Adrenal gland (tissue), 19 donors: Measurements from ENCODE around the gene ABCA10. TPM values are rescaled to one million over a fixed set of nuclear protein-coding genes. Genes with fewer than 3 reads are reported as not detected.
"Not testable (repeated sequence)": the region's sequence is repeated elsewhere in the genome, so short reads cannot be mapped to it uniquely, and the experiment has no call there.

Source experiments
- DNase-seq, 7 donors: peaks; one replicate each; pipeline ENCODE4 v3.0.0-alpha.2; 2019 to 2020
- H3K27ac ChIP-seq, 5 donors: fragments of 200-600 bp; sonication (generic) in 4 of 5; 1 replicate in 3 of 5; 2 replicates in 2 of 5; pipeline versions ENCODE4 v1.5.1 to v1.8.0; 2016 to 2020; ENCODE audit warnings: mild to moderate bottlenecking in 1 of 5
- H3K27me3 ChIP-seq: fragments of 200-600 bp; 2 replicates; pipeline ENCODE4 v1.8.0; 2021
- H3K36me3 ChIP-seq, 2 donors: fragments of 200-600 bp; replicated peaks in 1 of 2; 1 replicate in 1 of 2; 2 replicates in 1 of 2; pipeline versions ENCODE4 v1.5.1 to v1.8.0; 2018 to 2022
- H3K4me1 ChIP-seq, 2 donors: fragments of 200-600 bp; replicated peaks in 1 of 2; 1 replicate in 1 of 2; 2 replicates in 1 of 2; pipeline versions ENCODE4 v1.5.1 to v1.8.0; 2018 to 2021
- H3K4me3 ChIP-seq, 4 donors: fragments of 200-600 bp; sonication (generic) in 3 of 4; one replicate each; pipeline ENCODE4 v1.5.1; 2016 to 2018
- H3K9me3 ChIP-seq, 3 donors: fragments of 200-600 bp; sonication (generic) in 1 of 3; replicated peaks in 1 of 3; 1 replicate in 2 of 3; 2 replicates in 1 of 3; pipeline versions ENCODE4 v1.5.1 to v1.8.0; 2016 to 2021
- POLR2A ChIP-seq, 2 donors: fragments of 450-650 bp; IDR thresholded peaks; one replicate each; pipeline ENCODE4 v1.6.1; 2017; ENCODE audit warnings: antibody characterized with exemption in 2 of 2, mild to moderate bottlenecking in 2 of 2, moderate library complexity in 1 of 2
- WGBS, 4 donors: extraction: QIAGEN DNeasy Blood & Tissue Kit in 2 of 4; methylation state at CpG; one replicate each; pipeline versions ENCODE4 v1.1.5 to v1.1.7; 2013 to 2017; 5-methylcytosine and 5-hydroxymethylcytosine counted together
- intact Hi-C, 2 donors: fragments of 100-400 bp; cut with DNase I; formaldehyde crosslinking; loops; one replicate each; pipeline versions ENCODE4 v1.14.1 to v1.15.0; 2022 to 2023
- long read RNA-seq, 10 donors: library from polyadenylated mRNA in 3 of 10; unstranded in 2 of 10; stranded (forward) in 1 of 10; transcript quantifications; one replicate each; pipeline ENCODE4 v2.0.0 and lab custom pipeline, GENCODE V29; 2021 to 2026
- polyA plus RNA-seq, 3 donors: library from polyadenylated mRNA; stranded (reverse); fragments of 200-250 nt in 2 of 3; fragments of 350-450 nt in 1 of 3; fragmentation: Illumina TruSeq in 1 of 3; extraction: RNeasy Lipid Tissue Mini Kit (QIAGEN cat#74804) in 1 of 3; gene quantifications; one replicate each; pipeline ENCODE4 v1.2.3, GENCODE V29; 2013 to 2014
- total RNA-seq, 9 donors: library from RNA; depleted of rRNA in 4 of 9; stranded (reverse); fragments of >200 nt in 4 of 9; fragments of 120-200 nt in 1 of 9; fragmentation: NEBNext Ultra II Directional in 1 of 9; extraction: Animal tissue kit (Norgen Biotek cat#: 25700) in 1 of 9; gene quantifications; one replicate each; pipeline versions ENCODE4 v1.1.0 to v1.2.4, GENCODE V29; 2013 to 2023
- TF ChIP-seq, protein P1 (sequence below), 6 experiments: fragments of 450-650 bp in 4 of 6; fragments of 200-600 bp in 2 of 6; sonication (generic) in 1 of 6; IDR thresholded peaks; 1 replicate in 5 of 6; 2 replicates in 1 of 6; pipeline versions ENCODE4 v1.5.1 to v1.8.0; 2016 to 2021; ENCODE audit warnings: antibody characterized with exemption in 6 of 6, mild to moderate bottlenecking in 2 of 6, moderate library complexity in 1 of 6
- donor health status: healthy with polysubstance abuse.
- donor health status: Bipolar disorder and iron deficiency.
- donor health status: DM: yes; HTN: yes; CAD: no.
- donor health status: DM: no; HTN: no; CAD: no.
- donor health status: DM: no; HTN: no; CAD: no.
- donor health status: DM: yes; HTN: yes; CAD: no.

Gene ABCA10, protein sequence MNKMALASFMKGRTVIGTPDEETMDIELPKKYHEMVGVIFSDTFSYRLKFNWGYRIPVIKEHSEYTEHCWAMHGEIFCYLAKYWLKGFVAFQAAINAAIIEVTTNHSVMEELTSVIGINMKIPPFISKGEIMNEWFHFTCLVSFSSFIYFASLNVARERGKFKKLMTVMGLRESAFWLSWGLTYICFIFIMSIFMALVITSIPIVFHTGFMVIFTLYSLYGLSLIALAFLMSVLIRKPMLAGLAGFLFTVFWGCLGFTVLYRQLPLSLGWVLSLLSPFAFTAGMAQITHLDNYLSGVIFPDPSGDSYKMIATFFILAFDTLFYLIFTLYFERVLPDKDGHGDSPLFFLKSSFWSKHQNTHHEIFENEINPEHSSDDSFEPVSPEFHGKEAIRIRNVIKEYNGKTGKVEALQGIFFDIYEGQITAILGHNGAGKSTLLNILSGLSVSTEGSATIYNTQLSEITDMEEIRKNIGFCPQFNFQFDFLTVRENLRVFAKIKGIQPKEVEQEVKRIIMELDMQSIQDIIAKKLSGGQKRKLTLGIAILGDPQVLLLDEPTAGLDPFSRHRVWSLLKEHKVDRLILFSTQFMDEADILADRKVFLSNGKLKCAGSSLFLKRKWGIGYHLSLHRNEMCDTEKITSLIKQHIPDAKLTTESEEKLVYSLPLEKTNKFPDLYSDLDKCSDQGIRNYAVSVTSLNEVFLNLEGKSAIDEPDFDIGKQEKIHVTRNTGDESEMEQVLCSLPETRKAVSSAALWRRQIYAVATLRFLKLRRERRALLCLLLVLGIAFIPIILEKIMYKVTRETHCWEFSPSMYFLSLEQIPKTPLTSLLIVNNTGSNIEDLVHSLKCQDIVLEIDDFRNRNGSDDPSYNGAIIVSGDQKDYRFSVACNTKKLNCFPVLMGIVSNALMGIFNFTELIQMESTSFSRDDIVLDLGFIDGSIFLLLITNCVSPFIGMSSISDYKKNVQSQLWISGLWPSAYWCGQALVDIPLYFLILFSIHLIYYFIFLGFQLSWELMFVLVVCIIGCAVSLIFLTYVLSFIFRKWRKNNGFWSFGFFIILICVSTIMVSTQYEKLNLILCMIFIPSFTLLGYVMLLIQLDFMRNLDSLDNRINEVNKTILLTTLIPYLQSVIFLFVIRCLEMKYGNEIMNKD (N-terminal part only)
- total RNA-seq (10 to 100 TPM in 1 of 9 donors, 1 to 10 TPM in 7, under 1 TPM in 1; 0.24 to 15.1 (median 2.5) TPM), polyA plus RNA-seq (10 to 100 TPM in 2 of 3 donors, 1 to 10 TPM in 1; 2.8 to 28.2 (median 19.4) TPM)
- long read RNA-seq, donor 1, result 0 reads
- long read RNA-seq, donor 2, result 0 reads
- long read RNA-seq, donor 3, result 0 reads
- long read RNA-seq, donor 4, partial matches to known transcripts, result 0 of 1 reads
- long read RNA-seq, donor 4, other reads (novel, unspliced or antisense), result 1 of 1 reads
- long read RNA-seq, donor 5, result 0 reads
- long read RNA-seq, donor 6, partial matches to known transcripts, result 0 of 1 reads
- long read RNA-seq, donor 6, other reads (novel, unspliced or antisense), result 1 of 1 reads
- long read RNA-seq, donor 7, result 0 reads
- long read RNA-seq, donor 8, result 0 reads
- long read RNA-seq, donor 9, result 0 reads
- long read RNA-seq, donor 10, result 0 reads

DNA sequence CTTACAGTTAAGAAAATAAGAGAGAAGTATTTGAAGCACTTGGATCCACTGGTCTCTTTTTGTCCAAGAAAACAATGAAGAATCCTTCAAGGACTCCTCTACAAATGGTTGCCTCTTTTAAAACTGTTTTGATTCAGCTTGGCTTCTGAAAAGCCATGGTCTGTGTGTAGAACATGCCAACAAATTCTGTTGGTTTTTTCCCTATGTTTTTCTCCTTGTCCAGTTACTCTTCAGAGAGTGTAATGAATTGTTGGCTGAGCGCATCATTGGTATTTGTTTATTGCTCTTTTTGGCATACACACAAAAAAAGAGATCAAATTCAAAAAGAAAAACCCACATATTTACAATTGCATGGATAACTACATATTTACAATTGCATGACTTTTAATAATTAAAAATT is at the start of gene ABCA10:
Gene ABCA10, minus strand, starts transcription at position 249 of the 400 bp plus-strand sequence. CDS start 3,466 bp downstream, outside the sequence.
- intact Hi-C loops, result no loop called here
- peak within 1 kb of the TSS in 1 of 4 donors; percentile 31 for H3K4me3 ChIP-seq
- H3K27ac ChIP-seq, result no peak within 1 kb of the TSS
- WGBS, 4 donors, result 74 to 87% (median 75%) methylated on average over 1 of the region's 1 CpG
- H3K9me3 ChIP-seq, result peaks cover 0 to 10% (median 8%) of the 10 kb centered on the region in 3 donors
- TF ChIP-seq POLR2A (IDR thresholded peaks at IDR 0.05), result no peak
- TF ChIP-seq, protein P1, sequence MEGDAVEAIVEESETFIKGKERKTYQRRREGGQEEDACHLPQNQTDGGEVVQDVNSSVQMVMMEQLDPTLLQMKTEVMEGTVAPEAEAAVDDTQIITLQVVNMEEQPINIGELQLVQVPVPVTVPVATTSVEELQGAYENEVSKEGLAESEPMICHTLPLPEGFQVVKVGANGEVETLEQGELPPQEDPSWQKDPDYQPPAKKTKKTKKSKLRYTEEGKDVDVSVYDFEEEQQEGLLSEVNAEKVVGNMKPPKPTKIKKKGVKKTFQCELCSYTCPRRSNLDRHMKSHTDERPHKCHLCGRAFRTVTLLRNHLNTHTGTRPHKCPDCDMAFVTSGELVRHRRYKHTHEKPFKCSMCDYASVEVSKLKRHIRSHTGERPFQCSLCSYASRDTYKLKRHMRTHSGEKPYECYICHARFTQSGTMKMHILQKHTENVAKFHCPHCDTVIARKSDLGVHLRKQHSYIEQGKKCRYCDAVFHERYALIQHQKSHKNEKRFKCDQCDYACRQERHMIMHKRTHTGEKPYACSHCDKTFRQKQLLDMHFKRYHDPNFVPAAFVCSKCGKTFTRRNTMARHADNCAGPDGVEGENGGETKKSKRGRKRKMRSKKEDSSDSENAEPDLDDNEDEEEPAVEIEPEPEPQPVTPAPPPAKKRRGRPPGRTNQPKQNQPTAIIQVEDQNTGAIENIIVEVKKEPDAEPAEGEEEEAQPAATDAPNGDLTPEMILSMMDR (IDR thresholded peaks at IDR 0.05), result no peak
- no peaks in the 10 kb centered on the region for H3K36me3 ChIP-seq
- no peaks in the 10 kb centered on the region for H3K27me3 ChIP-seq
- no peaks in the 10 kb centered on the region for H3K4me1 ChIP-seq
- DNase-seq, result no peak

DNA sequence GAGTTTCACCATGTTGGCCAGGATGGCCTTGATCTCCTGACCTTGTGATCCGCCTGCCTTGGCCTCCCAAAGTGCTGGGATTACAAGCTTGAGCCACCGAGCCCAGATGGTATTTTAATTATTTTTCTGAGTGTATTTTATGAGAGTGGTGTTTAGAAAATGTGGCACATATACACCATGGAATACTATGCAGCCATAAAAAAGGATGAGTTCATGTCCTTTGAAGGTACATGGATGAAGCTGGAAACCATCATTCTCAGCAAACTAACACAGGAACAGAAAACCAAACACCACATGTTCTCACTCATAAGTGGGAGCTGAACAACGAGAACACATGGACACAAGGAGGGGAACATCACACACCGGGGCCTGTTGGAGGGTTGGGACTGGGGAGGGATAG is 47.7 kb upstream of the ABCA10 start:
- DNase-seq, H3K36me3 ChIP-seq, H3K27ac ChIP-seq, H3K9me3 ChIP-seq, H3K4me1 ChIP-seq, H3K27me3 ChIP-seq, H3K4me3 ChIP-seq, intact Hi-C loops: not testable (repeated sequence)
- WGBS, 4 donors, result 93 to 99% (median 95%) methylated on average over 4 of the region's 4 CpGs

DNA sequence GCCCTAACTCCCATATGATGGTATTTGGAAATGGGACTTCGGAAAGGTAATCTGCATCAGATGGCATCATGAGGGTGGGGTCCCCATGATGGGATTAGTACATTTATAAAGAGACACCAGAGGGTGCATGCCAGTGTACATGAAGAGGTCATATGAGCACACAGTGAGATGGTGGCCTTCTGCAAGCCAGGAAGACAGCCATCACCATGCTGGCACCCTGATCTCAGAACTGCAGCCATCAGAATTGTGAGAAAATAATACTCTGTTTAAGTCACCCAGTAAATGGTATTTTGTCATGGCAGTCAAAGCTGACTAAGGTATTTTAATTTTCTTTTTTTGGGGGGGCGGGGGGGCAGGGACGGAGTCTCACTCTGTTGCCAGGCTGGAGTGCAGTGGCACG is 47.1 kb upstream of the ABCA10 start:
- H3K36me3 ChIP-seq, result no peaks in the 10 kb centered on the region
- DNase-seq, result no peak
- H3K4me1 ChIP-seq, result no peaks in the 10 kb centered on the region
- TF ChIP-seq, protein P1 (IDR thresholded peaks at IDR 0.05), result no peak
- TF ChIP-seq POLR2A (IDR thresholded peaks at IDR 0.05), result no peak
- intact Hi-C loops, result no loop called here
- no peaks in the 10 kb centered on the region for H3K9me3 ChIP-seq
- no peaks in the 10 kb centered on the region for H3K27me3 ChIP-seq
- H3K4me3 ChIP-seq, result no peak overlapping the region
- H3K27ac ChIP-seq, result no peak overlapping the region
- WGBS, 4 donors, result 94 to 100% (median 96%) methylated on average over 2 to 4 of the region's 4 CpGs

DNA sequence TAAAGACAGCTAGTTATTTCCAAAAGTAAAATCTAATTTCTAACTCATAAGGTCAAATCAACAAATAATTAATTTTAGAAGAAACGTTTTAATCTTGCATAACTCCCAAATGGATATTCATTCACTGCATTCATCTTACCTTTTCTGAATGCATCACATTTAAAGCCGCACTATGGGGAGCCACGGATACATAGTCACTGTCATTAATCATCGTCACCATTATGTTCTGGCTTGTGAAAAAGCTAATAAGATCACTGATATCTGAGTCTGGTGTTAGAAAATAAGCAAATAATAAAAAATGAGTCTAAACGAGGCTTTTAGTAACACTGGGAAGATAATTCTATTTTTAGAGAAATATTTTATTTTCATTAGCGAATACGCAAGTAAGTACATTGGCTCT is 42.4 kb upstream of the ABCA10 start:
- intact Hi-C loops, result no loop called here
- Histone ChIP-seq H3K4me1 (no peaks in the 10 kb centered on the region), H3K4me3 (no peak overlapping the region), H3K9me3 (no peaks in the 10 kb centered on the region), H3K27ac (no peak overlapping the region), H3K36me3 (no peaks in the 10 kb centered on the region), H3K27me3 (no peaks in the 10 kb centered on the region)
- WGBS, 4 donors, result 72 to 79% (median 76%) methylated on average over 7 of the region's 7 CpGs
- TF ChIP-seq, protein P1 (IDR thresholded peaks at IDR 0.05), result no peak
- TF ChIP-seq POLR2A (IDR thresholded peaks at IDR 0.05), result no peak
- no peak for DNase-seq
